GM23338 (cell line): Measurements from ENCODE around the gene PPFIBP2. TPM values are rescaled to one million over a fixed set of nuclear protein-coding genes. Genes with fewer than 3 reads are reported as not detected.

Source experiments
- ATAC-seq: fragments of 200-7000 bp; cut with Tn5 transposase; 3 replicates; pipeline ENCODE4 v1.9.1; 2020
- DNase-seq: peaks from one replicate; pipeline ENCODE4 v3.0.0-alpha.2; 2015; ENCODE audit warnings: low spot score
- H2AFZ ChIP-seq: fragments of 200-600 bp; sonication (generic); 2 replicates; pipeline ENCODE4 v1.8.0; 2016; ENCODE audit warnings: antibody characterized with exemption, mild to moderate bottlenecking, moderate library complexity
- H3F3A ChIP-seq: fragments of 200-600 bp; sonication (generic); replicated peaks from 2 replicates; pipeline ENCODE4 v1.8.0; 2017; ENCODE audit warnings: antibody characterized with exemption, mixed run types, low read depth
- H3K27ac ChIP-seq: fragments of 200-600 bp; sonication (generic); 2 replicates; pipeline ENCODE4 v1.6.1; 2016; ENCODE audit warnings: low read depth
- H3K27me3 ChIP-seq: fragments of 200-600 bp; sonication (generic); 2 replicates; pipeline ENCODE4 v1.8.0; 2016; ENCODE audit warnings: mild to moderate bottlenecking, mixed run types, moderate library complexity; ENCODE audit not compliant: insufficient read depth
- H3K36me3 ChIP-seq: fragments of 200-600 bp; sonication (generic); 2 replicates; pipeline ENCODE4 v1.8.0; 2016; ENCODE audit warnings: mild to moderate bottlenecking; ENCODE audit not compliant: insufficient read depth
- H3K4me1 ChIP-seq: fragments of 200-600 bp; sonication (generic); 2 replicates; pipeline ENCODE4 v1.8.0; 2016; ENCODE audit warnings: mild to moderate bottlenecking, moderate library complexity; ENCODE audit not compliant: insufficient read depth
- H3K4me2 ChIP-seq: fragments of 200-600 bp; sonication (generic); 2 replicates; pipeline ENCODE4 v1.7.1; 2017; ENCODE audit warnings: mixed run types
- H3K4me3 ChIP-seq: fragments of 200-600 bp; sonication (generic); 2 replicates; pipeline ENCODE4 v1.6.1; 2016; ENCODE audit warnings: mixed run types
- H3K79me2 ChIP-seq: fragments of 200-600 bp; sonication (generic); replicated peaks from 2 replicates; pipeline ENCODE4 v1.8.0; 2017; ENCODE audit warnings: mild to moderate bottlenecking; ENCODE audit not compliant: insufficient read depth
- H3K9me2 ChIP-seq: fragments of 200-600 bp; sonication (generic); 2 replicates; pipeline ENCODE4 v1.8.0; 2017; ENCODE audit not compliant: insufficient read depth
- H4K20me1 ChIP-seq: fragments of 200-600 bp; sonication (generic); replicated peaks from 2 replicates; pipeline ENCODE4 v1.8.0; 2017; ENCODE audit warnings: mild to moderate bottlenecking; ENCODE audit not compliant: insufficient read depth
- H3K27ac Mint-ChIP-seq: 2 replicates; pipeline ENCODE4 v1.8.0; 2020; ENCODE audit warnings: inconsistent platforms, mild to moderate bottlenecking, moderate library complexity, mixed read lengths
- H3K27me3 Mint-ChIP-seq: 3 replicates; pipeline ENCODE4 v1.8.0; 2022; ENCODE audit warnings: low read depth, mild to moderate bottlenecking, moderate library complexity, mixed read lengths, inconsistent platforms; ENCODE audit not compliant: insufficient read depth, poor library complexity
- H3K36me3 Mint-ChIP-seq: 3 replicates; pipeline ENCODE4 v1.8.0; 2021; ENCODE audit warnings: low read depth, mild to moderate bottlenecking, inconsistent platforms, moderate library complexity, mixed read lengths
- H3K4me1 Mint-ChIP-seq: 3 replicates; pipeline ENCODE4 v1.8.0; 2020; ENCODE audit warnings: mild to moderate bottlenecking, inconsistent platforms, mixed read lengths
- H3K4me3 Mint-ChIP-seq: 3 replicates; pipeline ENCODE4 v1.8.0; 2021; ENCODE audit warnings: moderate library complexity, mild to moderate bottlenecking, inconsistent platforms, mixed read lengths
- H3K9me3 Mint-ChIP-seq: 3 replicates; pipeline ENCODE4 v1.8.0; 2020; ENCODE audit warnings: moderate library complexity, mild to moderate bottlenecking, inconsistent platforms, mixed read lengths
- CREB1 ChIP-seq: fragments of 250-450 bp; sonication (Bioruptor Pico); IDR thresholded peaks from 2 replicates; pipeline ENCODE4 v1.5.0; 2020; ENCODE audit warnings: low read depth, mild to moderate bottlenecking, moderate library complexity
- CTCF ChIP-seq, 2 experiments: fragments of 200-600 bp in 1 of 2; sonication (generic) in 1 of 2; conservative IDR thresholded peaks; 2 replicates each; pipeline versions ENCODE4 v1.5.1 to v1.6.1; 2016 to 2017; ENCODE audit warnings: antibody characterized with exemption in 2 of 2, low read depth in 2 of 2, mild to moderate bottlenecking in 2 of 2, moderate library complexity in 1 of 2
- EZH2 ChIP-seq: fragments of 200-600 bp; sonication (generic); IDR thresholded peaks from one replicate; pipeline ENCODE4 v1.8.0; 2017; ENCODE audit warnings: antibody characterized with exemption, mild to moderate bottlenecking, low read depth; ENCODE audit not compliant: unreplicated experiment
- EZH2phosphoT487 ChIP-seq: fragments of 200-600 bp; sonication (generic); IDR thresholded peaks from one replicate; pipeline ENCODE4 v1.8.1; 2018; ENCODE audit warnings: antibody characterized with exemption; ENCODE audit not compliant: unreplicated experiment
- JUNB ChIP-seq: IDR thresholded peaks from one replicate; pipeline ENCODE4 v1.6.1; 2016; ENCODE audit warnings: antibody characterized with exemption; ENCODE audit not compliant: unreplicated experiment
- POLR2AphosphoS5 ChIP-seq: IDR thresholded peaks from 2 replicates; pipeline ENCODE4 v1.6.1; 2016; ENCODE audit warnings: antibody characterized with exemption, low read depth
- STAT1 ChIP-seq: IDR thresholded peaks from one replicate; pipeline ENCODE4 v1.6.1; 2016; ENCODE audit warnings: antibody characterized with exemption; ENCODE audit not compliant: unreplicated experiment
- ZNF114 ChIP-seq: fragments of 250-450 bp; sonication (Bioruptor Pico); IDR thresholded peaks from 2 replicates; pipeline ENCODE4 v1.5.0; 2020; ENCODE audit warnings: mild to moderate bottlenecking, moderate library complexity
- polyA plus RNA-seq: library from polyadenylated mRNA; unstranded; fragments of >200 nt; fragmentation: Nextera tagmentation; extraction: Ambion mirVana; gene quantifications from 2 replicates; pipeline ENCODE4 v1.2.1, GENCODE V29; 2016
- total RNA-seq: library from RNA; depleted of rRNA; stranded (reverse); fragments of >200 nt; shearing (Covaris generic); gene quantifications from 2 replicates; pipeline ENCODE4 v1.2.3, GENCODE V29; 2014
- TF ChIP-seq, protein P1 (sequence below): IDR thresholded peaks from one replicate; pipeline ENCODE4 v1.6.1; 2018; ENCODE audit warnings: antibody characterized with exemption; ENCODE audit not compliant: unreplicated experiment
- TF ChIP-seq, protein P2 (sequence below): IDR thresholded peaks from 2 replicates; pipeline ENCODE4 v1.6.1; 2016; ENCODE audit warnings: antibody characterized with exemption

The PPFIBP2 gene
- total and polyA plus RNA-seq, 2 experiments from 2014 or later: 7.1 to 14.8 TPM

DNA sequence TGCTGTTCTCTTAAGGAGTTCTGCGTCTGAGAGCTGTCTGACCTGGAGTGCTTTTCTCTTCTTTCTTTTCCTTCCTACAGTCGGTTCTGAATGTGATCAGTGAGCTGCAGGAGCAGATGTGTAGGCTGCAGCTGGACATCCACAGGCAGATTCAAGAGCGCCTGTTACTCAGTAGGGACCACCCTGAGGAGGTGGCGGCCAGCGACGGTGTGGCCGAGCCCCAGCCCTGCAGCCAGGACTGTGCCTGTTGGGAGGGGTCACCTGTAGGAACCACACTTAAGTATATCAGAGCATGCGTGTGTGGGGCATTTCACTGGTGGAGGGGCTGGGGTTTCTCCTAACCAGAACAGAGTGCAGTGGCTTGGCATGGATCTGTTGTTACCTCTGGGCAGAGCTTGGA lies 103.2 kb downstream of the PPFIBP2 start:
- Histone ChIP-seq H3K4me2 (no peak overlapping the region), H3K36me3 (no peaks in the 10 kb centered on the region), H3K27me3 (no peaks in the 10 kb centered on the region), H3K4me3 (no peak overlapping the region), H4K20me1 (no peaks in the 10 kb centered on the region), H3F3A (no peaks in the 10 kb centered on the region), H3K4me1 (peaks cover 36% of the 10 kb centered on the region), H3K27ac (no peak overlapping the region), H2AFZ (no peak overlapping the region), H3K9me2 (peaks cover 7% of the 10 kb centered on the region; the same call in 1 of the 2 replicates), H3K79me2 (no peaks in the 10 kb centered on the region)
- no peak for ATAC-seq
- peaks cover 2% of the 10 kb centered on the region; the same call in 1 of the 3 replicates for H3K36me3 Mint-ChIP-seq
- no peak overlapping the region for H3K4me3 Mint-ChIP-seq
- no peaks in the 10 kb centered on the region for H3K9me3 Mint-ChIP-seq
- H3K4me1 Mint-ChIP-seq: peaks cover 34% of the 10 kb centered on the region
- DNase-seq: no peak
- no peak overlapping the region for H3K27ac Mint-ChIP-seq
- TF ChIP-seq EZH2 (no peak), CREB1 (no peak), JUNB (no peak), POLR2AphosphoS5 (no peak), EZH2phosphoT487 (no peak)
- peaks cover 4% of the 10 kb centered on the region for H3K27me3 Mint-ChIP-seq

GRCh38 chr11:7619322-7619721 lies 105.5 kb downstream of the PPFIBP2 start:
- Mint-ChIP-seq H3K27me3 (peaks cover 4% of the 10 kb centered on the region), H3K27ac (no peak overlapping the region), H3K4me3 (no peak overlapping the region), H3K9me3 (no peaks in the 10 kb centered on the region), H3K36me3 (peaks cover 3% of the 10 kb centered on the region; the same call in 1 of the 3 replicates), H3K4me1 (peaks cover 23% of the 10 kb centered on the region)
- no peak overlapping the region for H3K27ac ChIP-seq
- no peak overlapping the region for H3K4me2 ChIP-seq
- H4K20me1 ChIP-seq: no peaks in the 10 kb centered on the region
- ATAC-seq (no peak), DNase-seq (no peak)
- H3K36me3 ChIP-seq: no peaks in the 10 kb centered on the region
- H3K79me2 ChIP-seq: no peaks in the 10 kb centered on the region
- H3F3A ChIP-seq: no peaks in the 10 kb centered on the region
- peaks cover 13% of the 10 kb centered on the region for H3K9me2 ChIP-seq
- no peaks in the 10 kb centered on the region for H3K27me3 ChIP-seq
- no peak overlapping the region for H2AFZ ChIP-seq
- no peak overlapping the region for H3K4me3 ChIP-seq
- peaks cover 22% of the 10 kb centered on the region for H3K4me1 ChIP-seq
- TF ChIP-seq, protein P1, sequence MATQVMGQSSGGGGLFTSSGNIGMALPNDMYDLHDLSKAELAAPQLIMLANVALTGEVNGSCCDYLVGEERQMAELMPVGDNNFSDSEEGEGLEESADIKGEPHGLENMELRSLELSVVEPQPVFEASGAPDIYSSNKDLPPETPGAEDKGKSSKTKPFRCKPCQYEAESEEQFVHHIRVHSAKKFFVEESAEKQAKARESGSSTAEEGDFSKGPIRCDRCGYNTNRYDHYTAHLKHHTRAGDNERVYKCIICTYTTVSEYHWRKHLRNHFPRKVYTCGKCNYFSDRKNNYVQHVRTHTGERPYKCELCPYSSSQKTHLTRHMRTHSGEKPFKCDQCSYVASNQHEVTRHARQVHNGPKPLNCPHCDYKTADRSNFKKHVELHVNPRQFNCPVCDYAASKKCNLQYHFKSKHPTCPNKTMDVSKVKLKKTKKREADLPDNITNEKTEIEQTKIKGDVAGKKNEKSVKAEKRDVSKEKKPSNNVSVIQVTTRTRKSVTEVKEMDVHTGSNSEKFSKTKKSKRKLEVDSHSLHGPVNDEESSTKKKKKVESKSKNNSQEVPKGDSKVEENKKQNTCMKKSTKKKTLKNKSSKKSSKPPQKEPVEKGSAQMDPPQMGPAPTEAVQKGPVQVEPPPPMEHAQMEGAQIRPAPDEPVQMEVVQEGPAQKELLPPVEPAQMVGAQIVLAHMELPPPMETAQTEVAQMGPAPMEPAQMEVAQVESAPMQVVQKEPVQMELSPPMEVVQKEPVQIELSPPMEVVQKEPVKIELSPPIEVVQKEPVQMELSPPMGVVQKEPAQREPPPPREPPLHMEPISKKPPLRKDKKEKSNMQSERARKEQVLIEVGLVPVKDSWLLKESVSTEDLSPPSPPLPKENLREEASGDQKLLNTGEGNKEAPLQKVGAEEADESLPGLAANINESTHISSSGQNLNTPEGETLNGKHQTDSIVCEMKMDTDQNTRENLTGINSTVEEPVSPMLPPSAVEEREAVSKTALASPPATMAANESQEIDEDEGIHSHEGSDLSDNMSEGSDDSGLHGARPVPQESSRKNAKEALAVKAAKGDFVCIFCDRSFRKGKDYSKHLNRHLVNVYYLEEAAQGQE: no peak
- TF ChIP-seq CTCF (conservative IDR thresholded peaks at IDR 0.05; ENCODE audit: low read depth in 2 of 2) (no peak), EZH2 (no peak), EZH2phosphoT487 (no peak), JUNB (no peak), CREB1 (no peak), ZNF114 (no peak), POLR2AphosphoS5 (no peak), STAT1 (no peak)
- TF ChIP-seq, protein P2, sequence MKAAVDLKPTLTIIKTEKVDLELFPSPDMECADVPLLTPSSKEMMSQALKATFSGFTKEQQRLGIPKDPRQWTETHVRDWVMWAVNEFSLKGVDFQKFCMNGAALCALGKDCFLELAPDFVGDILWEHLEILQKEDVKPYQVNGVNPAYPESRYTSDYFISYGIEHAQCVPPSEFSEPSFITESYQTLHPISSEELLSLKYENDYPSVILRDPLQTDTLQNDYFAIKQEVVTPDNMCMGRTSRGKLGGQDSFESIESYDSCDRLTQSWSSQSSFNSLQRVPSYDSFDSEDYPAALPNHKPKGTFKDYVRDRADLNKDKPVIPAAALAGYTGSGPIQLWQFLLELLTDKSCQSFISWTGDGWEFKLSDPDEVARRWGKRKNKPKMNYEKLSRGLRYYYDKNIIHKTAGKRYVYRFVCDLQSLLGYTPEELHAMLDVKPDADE: no peak
